SIG-M5 treated with dmso at 0.1 percent for 504 hours (cell line): ENCODE results near the gene ZNF24.
A peak's percentile ranks its signal among the peaks of the same experiment; 100 is the strongest.

ENCODE experiments used
- DNase-seq: peaks from one replicate; lab custom pipeline; 2025; ENCODE audit not compliant: unreplicated experiment; lab: John Stamatoyannopoulos, UW

Gene ZNF24

GRCh38 chr18:35343936-35344735 is at the start of gene ZNF24:
Gene ZNF24, minus strand, starts transcription at chr18:35344420. Its CDS starts 3,770 bp downstream, at chr18:35340650.
- DNase-seq: peak; percentile 91

- no peak for DNase-seq
These were observed 49.5 kb upstream of the ZNF24 start for GRCh38 chr18:35393716-35394115.

- DNase-seq: no peak
These were observed 48.2 kb upstream of the ZNF24 start for GRCh38 chr18:35392375-35392774.

- no peak for DNase-seq
These were observed 46.9 kb upstream of the ZNF24 start for GRCh38 chr18:35390951-35391700.

- no peak for DNase-seq
These were observed 44.9 kb upstream of the ZNF24 start for GRCh38 chr18:35389095-35389618.

- no peak for DNase-seq
These were observed 42.9 kb upstream of the ZNF24 start for GRCh38 chr18:35387152-35387571.

- peak; percentile 87 for DNase-seq
These were observed 42.4 kb upstream of the ZNF24 start for GRCh38 chr18:35386600-35387100.

GRCh38 chr18:35383136-35383535 is 38.9 kb upstream of the ZNF24 start:
- no peak for DNase-seq

GRCh38 chr18:35379421-35379820 is 35.2 kb upstream of the ZNF24 start:
- no peak for DNase-seq

GRCh38 chr18:35378574-35378896 is 34.3 kb upstream of the ZNF24 start:
- DNase-seq: no peak

GRCh38 chr18:35377875-35378573 is 33.8 kb upstream of the ZNF24 start:
- DNase-seq: no peak

- DNase-seq: peak; percentile 53
These were observed 32.8 kb upstream of the ZNF24 start, which contains the start of gene ZNF396 for GRCh38 chr18:35376742-35377695. Gene ZNF396, minus strand, starts transcription at chr18:35377337. Its CDS starts 3,045 bp downstream, at chr18:35374292.

- peak; percentile 47 for DNase-seq
These were observed 32.1 kb upstream of the ZNF24 start for GRCh38 chr18:35376393-35376741.

- no peak for DNase-seq
These were observed 30.5 kb upstream of the ZNF24 start for GRCh38 chr18:35374708-35375107.

- no peak for DNase-seq
These were observed 27.4 kb upstream of the ZNF24 start for GRCh38 chr18:35371412-35372195.

- no peak for DNase-seq
These were observed 24.9 kb upstream of the ZNF24 start for GRCh38 chr18:35369126-35369525.

GRCh38 chr18:35368595-35368994 is 24.4 kb upstream of the ZNF24 start:
- DNase-seq: no peak

GRCh38 chr18:35362531-35362930 is 18.3 kb upstream of the ZNF24 start:
- DNase-seq: no peak

- no peak for DNase-seq
These were observed 17.5 kb upstream of the ZNF24 start for GRCh38 chr18:35361570-35362321.
